ENCODE results near the gene CHTF8. TPM values are rescaled to one million over a fixed set of nuclear protein-coding genes. Genes with fewer than 3 reads are reported as not detected.
A peak's percentile ranks its signal among the peaks of the same experiment; 100 is the strongest.

Gene CHTF8
- polyA plus RNA-seq, 1 experiment = 84.8 TPM

- CTCF ChIA-PET = no interaction called here
- H3K27me3 ChIP-seq (ENCODE audit: control insufficient read depth, insufficient read depth, low read length) = no peaks in the 10 kb centered on the region
- H3K27ac ChIP-seq (ENCODE audit: low read depth, low read length) = no peak overlapping the region
- TF ChIP-seq, protein P1, sequence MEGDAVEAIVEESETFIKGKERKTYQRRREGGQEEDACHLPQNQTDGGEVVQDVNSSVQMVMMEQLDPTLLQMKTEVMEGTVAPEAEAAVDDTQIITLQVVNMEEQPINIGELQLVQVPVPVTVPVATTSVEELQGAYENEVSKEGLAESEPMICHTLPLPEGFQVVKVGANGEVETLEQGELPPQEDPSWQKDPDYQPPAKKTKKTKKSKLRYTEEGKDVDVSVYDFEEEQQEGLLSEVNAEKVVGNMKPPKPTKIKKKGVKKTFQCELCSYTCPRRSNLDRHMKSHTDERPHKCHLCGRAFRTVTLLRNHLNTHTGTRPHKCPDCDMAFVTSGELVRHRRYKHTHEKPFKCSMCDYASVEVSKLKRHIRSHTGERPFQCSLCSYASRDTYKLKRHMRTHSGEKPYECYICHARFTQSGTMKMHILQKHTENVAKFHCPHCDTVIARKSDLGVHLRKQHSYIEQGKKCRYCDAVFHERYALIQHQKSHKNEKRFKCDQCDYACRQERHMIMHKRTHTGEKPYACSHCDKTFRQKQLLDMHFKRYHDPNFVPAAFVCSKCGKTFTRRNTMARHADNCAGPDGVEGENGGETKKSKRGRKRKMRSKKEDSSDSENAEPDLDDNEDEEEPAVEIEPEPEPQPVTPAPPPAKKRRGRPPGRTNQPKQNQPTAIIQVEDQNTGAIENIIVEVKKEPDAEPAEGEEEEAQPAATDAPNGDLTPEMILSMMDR (IDR thresholded peaks at IDR 0.05; ENCODE audit: low read depth, low read length) = 0 out of 2 replicates have a peak, but pooled peaks have one; percentile 5
- no peak overlapping the region for H3K4me3 ChIP-seq (ENCODE audit: low read depth, low read length)
- no peak for DNase-seq (ENCODE audit: low read depth, low spot score)
- no peaks in the 10 kb centered on the region for H3K9me3 ChIP-seq (ENCODE audit: control insufficient read depth, insufficient read depth, low read length)
- POLR2A ChIA-PET = no interaction called here
These were observed 49.0 kb downstream of the CHTF8 start for GRCh38 chr16:69083306-69083941.

DNA sequence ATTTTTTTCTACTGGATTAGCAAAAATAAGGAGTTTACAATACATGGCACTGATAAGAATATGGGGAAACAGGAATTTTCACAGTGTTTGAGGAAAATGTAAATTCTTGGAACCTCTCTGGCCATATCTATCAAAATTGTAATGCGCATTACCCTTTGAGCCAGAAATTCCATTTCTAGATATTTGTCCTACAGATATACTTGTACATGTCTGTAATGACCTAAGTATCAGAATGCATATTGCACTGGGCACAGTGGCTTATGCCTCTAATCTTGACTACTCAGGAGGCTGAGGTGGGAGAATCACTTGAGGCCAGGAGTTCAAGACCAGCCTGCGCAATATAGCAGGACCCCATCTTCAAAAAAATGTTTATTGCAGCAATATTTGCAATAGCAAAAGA lies 52.7 kb downstream of the CHTF8 start:
- Histone ChIP-seq H3K9me3 (ENCODE audit: control insufficient read depth, insufficient read depth, low read length) (no peaks in the 10 kb centered on the region), H3K27ac (ENCODE audit: low read depth, low read length) (no peak overlapping the region), H3K27me3 (ENCODE audit: control insufficient read depth, insufficient read depth, low read length) (no peaks in the 10 kb centered on the region), H3K4me3 (ENCODE audit: low read depth, low read length) (no peak overlapping the region)
- CTCF ChIA-PET = no interaction called here
- TF ChIP-seq, protein P1 (IDR thresholded peaks at IDR 0.05; ENCODE audit: low read depth, low read length) = no peak
- POLR2A ChIA-PET = no interaction called here
- no peak for DNase-seq (ENCODE audit: low read depth, low spot score)

- no peak for DNase-seq (ENCODE audit: low read depth, low spot score)
- CTCF ChIA-PET = no interaction called here
- H3K27me3 ChIP-seq (ENCODE audit: control insufficient read depth, insufficient read depth, low read length) = no peaks in the 10 kb centered on the region
- no peak overlapping the region for H3K27ac ChIP-seq (ENCODE audit: low read depth, low read length)
- no peaks in the 10 kb centered on the region for H3K9me3 ChIP-seq (ENCODE audit: control insufficient read depth, insufficient read depth, low read length)
- POLR2A ChIA-PET = no interaction called here
- H3K4me3 ChIP-seq (ENCODE audit: low read depth, low read length) = no peak overlapping the region
- TF ChIP-seq, protein P1 (IDR thresholded peaks at IDR 0.05; ENCODE audit: low read depth, low read length) = no peak
These were observed 54.3 kb downstream of the CHTF8 start for GRCh38 chr16:69078073-69078472.

- Histone ChIP-seq H3K27ac (ENCODE audit: low read depth, low read length) (no peak overlapping the region), H3K9me3 (ENCODE audit: control insufficient read depth, insufficient read depth, low read length) (no peaks in the 10 kb centered on the region), H3K27me3 (ENCODE audit: control insufficient read depth, insufficient read depth, low read length) (no peaks in the 10 kb centered on the region), H3K4me3 (ENCODE audit: low read depth, low read length) (no peak overlapping the region)
- POLR2A ChIA-PET = no interaction called here
- TF ChIP-seq, protein P1 (IDR thresholded peaks at IDR 0.05; ENCODE audit: low read depth, low read length) = no peak
- CTCF ChIA-PET = no interaction called here
- DNase-seq (ENCODE audit: low read depth, low spot score) = no peak
These were observed 55.1 kb downstream of the CHTF8 start for GRCh38 chr16:69077251-69077650.

GRCh38 chr16:69073181-69073702 lies 59.1 kb downstream of the CHTF8 start:
- Histone ChIP-seq H3K4me3 (ENCODE audit: low read depth, low read length) (no peak overlapping the region), H3K27ac (ENCODE audit: low read depth, low read length) (peak overlapping the region; percentile 53), H3K9me3 (ENCODE audit: control insufficient read depth, insufficient read depth, low read length) (no peaks in the 10 kb centered on the region), H3K27me3 (ENCODE audit: control insufficient read depth, insufficient read depth, low read length) (no peaks in the 10 kb centered on the region)
- DNase-seq (ENCODE audit: low read depth, low spot score) = no peak
- TF ChIP-seq, protein P1 (IDR thresholded peaks at IDR 0.05; ENCODE audit: low read depth, low read length) = no peak
- ChIA-PET POLR2A (interaction anchor here (0.6 to 1.1 kb wide), 2 partner anchors 155 to 163 kb away, joined by 3 to 5 read pairs; no protein-coding TSS in a partner anchor), CTCF (interaction anchor here (0.5 to 1.5 kb wide), 2 partner anchors 134 to 226 kb away, joined by 3 to 7 read pairs; no protein-coding TSS in a partner anchor)
